Upper lobe of left lung (tissue), 4 donors: ENCODE measurements around the gene ECEL1.

ENCODE experiments used
- CTCF ChIP-seq, 6 experiments: fragments of 450-650 bp in 4 of 6; fragments of 200-600 bp in 2 of 6; sonication (generic) in 2 of 6; IDR thresholded peaks; one replicate each; pipeline ENCODE4 v1.5.1; 2016 to 2019; ENCODE audit warnings: antibody characterized with exemption in 6 of 6
- POLR2A ChIP-seq, 4 donors: fragments of 450-650 bp; IDR thresholded peaks; one replicate each; pipeline ENCODE4 v1.5.1; 2016 to 2017; ENCODE audit warnings: antibody characterized with exemption in 4 of 4, mild to moderate bottlenecking in 2 of 4
- POLR2AphosphoS5 ChIP-seq, 2 donors: sonication (generic); formaldehyde crosslinking; IDR thresholded peaks; one replicate each; pipeline ENCODE4 v1.5.1; 2017; ENCODE audit warnings: antibody characterized with exemption in 2 of 2

GRCh38 chr2:232512602-232513001 is 25.0 kb upstream of the ECEL1 start:
- TF ChIP-seq POLR2A (IDR thresholded peaks at IDR 0.05) (no peak), CTCF (IDR thresholded peaks at IDR 0.05) (no peak), POLR2AphosphoS5 (IDR thresholded peaks at IDR 0.05) (no peak)
